ENCODE measurements around the gene USH2A.
"Not testable (repeated sequence)": the region's sequence is repeated elsewhere in the genome, so short reads cannot be mapped to it uniquely, and the experiment has no call there.

Gene USH2A

GRCh38 chr1:216387782-216388181 lies 35.5 kb downstream of the USH2A start:
- FAIRE-seq, result no peak

- no peak for FAIRE-seq
Measured at GRCh38 chr1:216379441-216379840, 43.8 kb downstream of the USH2A start.

- FAIRE-seq, result no peak
Measured at GRCh38 chr1:216368249-216368648, 55.0 kb downstream of the USH2A start.

- no peak for FAIRE-seq
Measured at GRCh38 chr1:216366979-216367378, 56.3 kb downstream of the USH2A start.

- no peak for FAIRE-seq
Measured at GRCh38 chr1:216356945-216357344, 66.3 kb downstream of the USH2A start.

- FAIRE-seq, result no peak
Measured at GRCh38 chr1:216350186-216350585, 73.1 kb downstream of the USH2A start.

- FAIRE-seq, result no peak
Measured at GRCh38 chr1:216346526-216346925, 76.7 kb downstream of the USH2A start.

- FAIRE-seq, result not testable (repeated sequence)
Measured at GRCh38 chr1:216340542-216340941, 82.7 kb downstream of the USH2A start.

GRCh38 chr1:216332462-216332861 lies 90.8 kb downstream of the USH2A start:
- FAIRE-seq, result no peak

GRCh38 chr1:216332003-216332402 lies 91.2 kb downstream of the USH2A start:
- FAIRE-seq, result no peak

- no peak for FAIRE-seq
Measured at GRCh38 chr1:216331211-216331610, 92.0 kb downstream of the USH2A start.

- FAIRE-seq, result no peak
Measured at GRCh38 chr1:216330262-216330661, 93.0 kb downstream of the USH2A start.

GRCh38 chr1:216325946-216326345 lies 97.3 kb downstream of the USH2A start:
- FAIRE-seq, result no peak

GRCh38 chr1:216325336-216325735 lies 97.9 kb downstream of the USH2A start:
- FAIRE-seq, result no peak

GRCh38 chr1:216323344-216323743 lies 99.9 kb downstream of the USH2A start:
- no peak for FAIRE-seq

- no peak for FAIRE-seq
Measured at GRCh38 chr1:216314379-216315095, 108.7 kb downstream of the USH2A start.

GRCh38 chr1:216310776-216311175 lies 112.5 kb downstream of the USH2A start:
- FAIRE-seq, result no peak

- no peak for FAIRE-seq
Measured at GRCh38 chr1:216306830-216307229, 116.4 kb downstream of the USH2A start.

GRCh38 chr1:216303690-216304089 lies 119.6 kb downstream of the USH2A start:
- FAIRE-seq, result no peak

- FAIRE-seq, result no peak
Measured at GRCh38 chr1:216293683-216294082, 129.6 kb downstream of the USH2A start.

- FAIRE-seq, result no peak
Measured at GRCh38 chr1:216290074-216290473, 133.2 kb downstream of the USH2A start.

GRCh38 chr1:216285052-216285451 lies 138.2 kb downstream of the USH2A start:
- FAIRE-seq, result no peak

- FAIRE-seq, result no peak
Measured at GRCh38 chr1:216281757-216282156, 141.5 kb downstream of the USH2A start.

- no peak for FAIRE-seq
Measured at GRCh38 chr1:216270086-216270773, 153.0 kb downstream of the USH2A start.

- FAIRE-seq, result no peak
Measured at GRCh38 chr1:216261631-216262030, 161.6 kb downstream of the USH2A start.
